HepG2 (cell line): ENCODE results near the gene MICOS13. TPM values are rescaled to one million over a fixed set of nuclear protein-coding genes. Genes with fewer than 3 reads are reported as not detected.

ENCODE experiments used
- ATAC-seq: fragments of 200-7000 bp; cut with Tn5 transposase; 3 replicates; pipeline ENCODE4 v1.9.1; 2020; ENCODE audit warnings: mild to moderate bottlenecking, moderate library complexity
- BruUV-seq: library from RNA; stranded (reverse); fragments of 400-500 nt; replicated peaks from 2 replicates; lab custom pipeline; 2021; lab: Mats Ljungman, UMichigan
- CTCF ChIA-PET: fragments of 300-600 bp; formaldehyde crosslinking; extraction: SDS; loops from one replicate; lab custom pipeline; 2021; ENCODE audit warnings: low total read pairs, inconsistent platforms, low intra/inter-chr PET ratio; lab: Yijun Ruan, JAX
- POLR2A ChIA-PET: fragments of 350-600 bp; sonication (Branson Sonifier 250); formaldehyde crosslinking; loops from one replicate; lab custom pipeline; 2020; ENCODE audit warnings: antibody characterized with exemption, inconsistent platforms; lab: Yijun Ruan, JAX
- DNase-seq: peaks from one replicate; pipeline ENCODE4 v3.0.0-alpha.2; 2015; ENCODE audit warnings: low spot score
- FAIRE-seq: peaks from 3 replicates; lab custom pipeline; 2011; peaks lifted over from hg19 to GRCh38; lab: Jason Lieb, UNC
- H2AFZ ChIP-seq: one replicate; pipeline ENCODE4 v1.6.1; 2011; ENCODE audit warnings: low read length, inconsistent platforms
- H3K27ac ChIP-seq: fragments of 300-600 bp; 3 replicates; pipeline ENCODE4 v1.8.0; 2011; ENCODE audit warnings: mixed run types, mild to moderate bottlenecking, mixed read lengths, low read length, inconsistent platforms; ENCODE audit not compliant: insufficient read depth; ENCODE audit errors: extremely low read length
- H3K27me3 ChIP-seq, 2 experiments: fragments of 200-600 bp in 1 of 2; 2 replicates in 1 of 2; 3 replicates in 1 of 2; pipeline versions ENCODE4 v1.6.0 to v1.8.0; 2011; ENCODE audit warnings: low read length in 2 of 2, mild to moderate bottlenecking in 2 of 2, moderate library complexity in 2 of 2, inconsistent platforms in 1 of 2; ENCODE audit not compliant: insufficient read depth in 2 of 2, control insufficient read depth in 1 of 2
- H3K36me3 ChIP-seq, 2 experiments: fragments of 200-600 bp in 1 of 2; replicated peaks in 1 of 2; 2 replicates in 1 of 2; 3 replicates in 1 of 2; pipeline versions ENCODE4 v1.5.1 to v1.8.0; 2011; ENCODE audit warnings: low read length in 2 of 2, inconsistent platforms in 1 of 2; ENCODE audit not compliant: insufficient read depth in 2 of 2, control insufficient read depth in 1 of 2
- H3K4me1 ChIP-seq: 2 replicates; pipeline ENCODE4 v1.5.1; 2012; ENCODE audit warnings: low read length, inconsistent platforms; ENCODE audit not compliant: insufficient read depth
- H3K4me2 ChIP-seq: 2 replicates; pipeline ENCODE4 v1.6.0; 2011; ENCODE audit warnings: low read depth, low read length, inconsistent platforms
- H3K4me3 ChIP-seq, 3 experiments: fragments of 200-600 bp in 1 of 3; sonication (generic), shearing (Covaris generic) in 1 of 3; replicated peaks in 1 of 3; 2 replicates each; pipeline ENCODE4 v1.5.1; 2011 to 2016; ENCODE audit warnings: low read length in 3 of 3, inconsistent platforms in 2 of 3, low read depth in 2 of 3, mild to moderate bottlenecking in 2 of 3, control low read depth in 1 of 3, mixed read lengths in 1 of 3; ENCODE audit not compliant: insufficient read depth in 1 of 3
- H3K79me2 ChIP-seq: one replicate; pipeline ENCODE4 v1.6.1; 2011; ENCODE audit warnings: low read length, inconsistent platforms; ENCODE audit not compliant: insufficient read depth
- H3K9ac ChIP-seq: 2 replicates; pipeline ENCODE4 v1.6.0; 2011; ENCODE audit warnings: mild to moderate bottlenecking, low read depth, low read length, inconsistent platforms; ENCODE audit not compliant: insufficient read depth
- H3K9me3 ChIP-seq: 2 replicates; pipeline ENCODE4 v1.5.1; 2012; ENCODE audit warnings: mild to moderate bottlenecking, low read length
- H4K20me1 ChIP-seq: 2 replicates; pipeline ENCODE4 v1.6.0; 2011; ENCODE audit warnings: inconsistent platforms, mild to moderate bottlenecking, low read length, moderate library complexity; ENCODE audit not compliant: insufficient read depth
- CHD2 ChIP-seq: IDR thresholded peaks from 2 replicates; pipeline ENCODE4 v1.6.1; 2011; ENCODE audit warnings: low read depth, low read length, improper control_type of control experiment
- CREM ChIP-seq, 2 experiments: sonication (generic) in 1 of 2; formaldehyde crosslinking in 1 of 2; IDR thresholded peaks; 2 replicates each; pipeline versions ENCODE4 v1.4.0 to v1.6.1; 2016 to 2020; ENCODE audit warnings: antibody characterized with exemption in 1 of 2, mild to moderate bottlenecking in 1 of 2, missing genetic modification reagents in 1 of 2
- EED ChIP-seq: sonication (generic); formaldehyde crosslinking; IDR thresholded peaks from 2 replicates; pipeline ENCODE4 v1.5.0; 2020; ENCODE audit warnings: mild to moderate bottlenecking, missing genetic modification reagents
- FOSL2 ChIP-seq: sonication (generic); formaldehyde crosslinking; IDR thresholded peaks from 2 replicates; pipeline ENCODE4 v1.4.0; 2020; ENCODE audit warnings: missing genetic modification reagents
- ISL2 ChIP-seq: sonication (generic); formaldehyde crosslinking; IDR thresholded peaks from 2 replicates; pipeline ENCODE4 v1.5.0; 2020; ENCODE audit warnings: missing genetic modification reagents
- KDM1A ChIP-seq: IDR thresholded peaks from 2 replicates; pipeline ENCODE4 v1.6.1; 2016; ENCODE audit warnings: missing compliant biosample characterization
- KDM6A ChIP-seq: IDR thresholded peaks from 2 replicates; pipeline ENCODE4 v1.6.1; 2016; ENCODE audit warnings: low read depth
- NCOA5 ChIP-seq: sonication (generic); formaldehyde crosslinking; IDR thresholded peaks from 2 replicates; pipeline ENCODE4 v1.4.0; 2020; ENCODE audit warnings: missing genetic modification reagents
- TCF12 ChIP-seq, 2 experiments: fragments of 450-650 bp in 1 of 2; sonication (generic) in 1 of 2; formaldehyde crosslinking in 1 of 2; IDR thresholded peaks; 2 replicates each; pipeline versions ENCODE4 v1.6.1 to v1.8.0; 2017 to 2022; ENCODE audit warnings: antibody characterized with exemption in 1 of 2, mild to moderate bottlenecking in 1 of 2, missing genetic modification reagents in 1 of 2, moderate library complexity in 1 of 2
- TCF7L2 ChIP-seq: IDR thresholded peaks from 2 replicates; pipeline ENCODE4 v1.6.1; 2011; ENCODE audit warnings: mild to moderate bottlenecking, low read depth, low read length, moderate library complexity
- TMF1 ChIP-seq: sonication (generic); formaldehyde crosslinking; IDR thresholded peaks from 2 replicates; pipeline ENCODE4 v1.8.1; 2022; ENCODE audit warnings: low read depth, missing genetic modification reagents
- ZMAT3 ChIP-seq: sonication (generic); formaldehyde crosslinking; conservative IDR thresholded peaks from 2 replicates; pipeline ENCODE4 v1.7.0; 2021; ENCODE audit warnings: missing genetic modification reagents
- ZMYM3 ChIP-seq: sonication (generic); formaldehyde crosslinking; IDR thresholded peaks from 2 replicates; pipeline ENCODE4 v1.5.1; 2020; ENCODE audit warnings: mild to moderate bottlenecking, missing genetic modification reagents
- ZNF431 ChIP-seq: sonication (generic); formaldehyde crosslinking; IDR thresholded peaks from 2 replicates; pipeline ENCODE4 v1.9.0; 2022; ENCODE audit warnings: missing genetic modification reagents, low read depth, mild to moderate bottlenecking, borderline replicate concordance
- ZNF607 ChIP-seq: sonication (generic); formaldehyde crosslinking; IDR thresholded peaks from 2 replicates; pipeline ENCODE4 v1.5.1; 2020; ENCODE audit warnings: missing genetic modification reagents, mild to moderate bottlenecking, borderline replicate concordance
- ZNF768 ChIP-seq: sonication (generic); formaldehyde crosslinking; IDR thresholded peaks from 2 replicates; pipeline ENCODE4 v1.4.0; 2020; ENCODE audit warnings: missing genetic modification reagents
- WGBS: methylation state at CpG from one replicate; pipeline ENCODE4 v1.1.6; 2017; ENCODE audit warnings: low lambda C conversion rate; 5-methylcytosine and 5-hydroxymethylcytosine counted together
- in situ Hi-C: cut with HindIII; loops from 2 replicates; pipeline ENCODE4 v1.10.0; 2017; ENCODE audit warnings: low pct_unique_long_range_greater_than_20kb; ENCODE audit not compliant: extremely low pct_ligation_motif_present
- intact Hi-C: fragments of 100-400 bp; cut with micrococcal nuclease; formaldehyde crosslinking; loops from one replicate; pipeline ENCODE4 v1.10.0; 2022; ENCODE audit not compliant: unreplicated experiment
- polyA plus RNA-seq, 8 experiments: library from polyadenylated mRNA; depleted of rRNA in 3 of 8; stranded (reverse) in 7 of 8; unstranded in 1 of 8; fragments of >200 nt; fragmentation: Illumina TruSeq in 4 of 8; extraction: Trizol in 4 of 8; gene quantifications; 2 replicates each; pipeline versions ENCODE4 v1.2.1 to v1.2.3, GENCODE V29; 2011 to 2016; ENCODE audit warnings: low read depth in 4 of 8, missing spikeins in 1 of 8, mixed read lengths in 1 of 8; ENCODE audit not compliant: insufficient read depth in 1 of 8
- total RNA-seq, 5 experiments: library from RNA; depleted of rRNA; stranded (reverse); fragments of >200 nt; fragmentation: Illumina TruSeq; extraction: Trizol; gene quantifications; 2 replicates each; pipeline ENCODE4 v1.2.3, GENCODE V29; 2016; ENCODE audit warnings: low read depth in 1 of 5
- TF ChIP-seq, protein P1 (sequence below): sonication (generic); formaldehyde crosslinking; IDR thresholded peaks from 2 replicates; pipeline ENCODE4 v1.5.1; 2020; ENCODE audit warnings: missing genetic modification reagents, mild to moderate bottlenecking, borderline replicate concordance
- TF ChIP-seq, protein P2 (sequence below): sonication (generic); formaldehyde crosslinking; IDR thresholded peaks from 2 replicates; pipeline ENCODE4 v1.4.0; 2020; ENCODE audit warnings: missing genetic modification reagents
- TF ChIP-seq, protein P3 (sequence below): sonication (generic); formaldehyde crosslinking; IDR thresholded peaks from 2 replicates; pipeline ENCODE4 v1.4.0; 2020; ENCODE audit warnings: missing genetic modification reagents, borderline replicate concordance

Gene MICOS13
- total and polyA plus RNA-seq, 2 of the 13 experiments (the other 11 are each of a cell fraction or from before 2014, with no cell fraction given), result 28.8 to 35.4 TPM

DNA sequence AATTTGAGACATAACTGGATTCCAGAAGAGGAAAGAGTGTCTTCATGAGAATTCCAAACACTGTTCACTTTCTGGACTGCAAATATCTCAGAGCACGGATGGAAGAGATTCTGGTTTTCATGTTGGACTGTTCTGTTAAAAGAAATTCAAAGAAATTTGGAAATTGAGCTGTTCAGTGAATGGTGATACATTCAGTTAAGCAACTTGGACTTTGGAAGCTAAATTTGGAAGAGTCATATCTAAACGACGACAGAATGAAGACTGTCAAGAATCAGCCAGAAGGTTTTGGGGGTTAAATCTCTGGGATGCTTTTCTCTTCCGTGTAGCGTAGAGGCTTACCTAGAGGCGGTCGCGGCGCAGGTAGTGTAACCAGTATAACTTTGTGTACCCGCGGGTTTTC lies 31.9 kb downstream of the MICOS13 start (continued):
- TF ChIP-seq, protein P1, sequence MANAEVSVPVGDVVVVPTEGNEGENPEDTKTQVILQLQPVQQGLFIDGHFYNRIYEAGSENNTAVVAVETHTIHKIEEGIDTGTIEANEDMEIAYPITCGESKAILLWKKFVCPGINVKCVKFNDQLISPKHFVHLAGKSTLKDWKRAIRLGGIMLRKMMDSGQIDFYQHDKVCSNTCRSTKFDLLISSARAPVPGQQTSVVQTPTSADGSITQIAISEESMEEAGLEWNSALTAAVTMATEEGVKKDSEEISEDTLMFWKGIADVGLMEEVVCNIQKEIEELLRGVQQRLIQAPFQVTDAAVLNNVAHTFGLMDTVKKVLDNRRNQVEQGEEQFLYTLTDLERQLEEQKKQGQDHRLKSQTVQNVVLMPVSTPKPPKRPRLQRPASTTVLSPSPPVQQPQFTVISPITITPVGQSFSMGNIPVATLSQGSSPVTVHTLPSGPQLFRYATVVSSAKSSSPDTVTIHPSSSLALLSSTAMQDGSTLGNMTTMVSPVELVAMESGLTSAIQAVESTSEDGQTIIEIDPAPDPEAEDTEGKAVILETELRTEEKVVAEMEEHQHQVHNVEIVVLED (CRISPR knock-in tag), result no peak
- TF ChIP-seq, protein P2, sequence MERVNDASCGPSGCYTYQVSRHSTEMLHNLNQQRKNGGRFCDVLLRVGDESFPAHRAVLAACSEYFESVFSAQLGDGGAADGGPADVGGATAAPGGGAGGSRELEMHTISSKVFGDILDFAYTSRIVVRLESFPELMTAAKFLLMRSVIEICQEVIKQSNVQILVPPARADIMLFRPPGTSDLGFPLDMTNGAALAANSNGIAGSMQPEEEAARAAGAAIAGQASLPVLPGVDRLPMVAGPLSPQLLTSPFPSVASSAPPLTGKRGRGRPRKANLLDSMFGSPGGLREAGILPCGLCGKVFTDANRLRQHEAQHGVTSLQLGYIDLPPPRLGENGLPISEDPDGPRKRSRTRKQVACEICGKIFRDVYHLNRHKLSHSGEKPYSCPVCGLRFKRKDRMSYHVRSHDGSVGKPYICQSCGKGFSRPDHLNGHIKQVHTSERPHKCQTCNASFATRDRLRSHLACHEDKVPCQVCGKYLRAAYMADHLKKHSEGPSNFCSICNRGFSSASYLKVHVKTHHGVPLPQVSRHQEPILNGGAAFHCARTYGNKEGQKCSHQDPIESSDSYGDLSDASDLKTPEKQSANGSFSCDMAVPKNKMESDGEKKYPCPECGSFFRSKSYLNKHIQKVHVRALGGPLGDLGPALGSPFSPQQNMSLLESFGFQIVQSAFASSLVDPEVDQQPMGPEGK (CRISPR knock-in tag), result no peak

DNA sequence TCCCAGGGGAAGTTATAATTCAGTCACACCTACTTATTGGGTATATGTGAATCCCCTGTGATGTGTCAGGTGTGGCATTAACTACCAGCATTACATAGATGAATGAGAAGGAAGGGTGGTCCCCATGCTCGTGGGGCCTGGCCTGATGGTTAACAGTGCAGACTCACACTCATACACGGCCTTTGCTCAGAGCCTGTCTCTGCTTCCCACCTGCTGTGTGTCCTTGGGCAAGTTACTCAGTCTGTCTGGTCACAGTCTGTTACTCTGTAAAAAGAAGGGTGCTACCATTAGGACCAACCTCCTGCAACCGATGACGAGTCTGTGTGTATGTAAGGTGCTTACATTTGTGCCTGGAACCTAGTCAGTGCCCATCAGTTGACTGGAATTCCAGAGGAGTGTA lies 33.6 kb downstream of the MICOS13 start:
- Histone ChIP-seq H3K36me3 (peaks cover 47 to 89% of the 10 kb centered on the region in 2 experiments), H3K79me2 (peaks cover 43% of the 10 kb centered on the region), H3K27me3 (no peaks in the 10 kb centered on the region), H3K9me3 (no peaks in the 10 kb centered on the region), H4K20me1 (peaks cover 29% of the 10 kb centered on the region), H3K4me3 (no peak overlapping the region), H3K27ac (no peak overlapping the region), H3K4me2 (no peak overlapping the region), H3K4me1 (peaks cover 11% of the 10 kb centered on the region), H2AFZ (no peak overlapping the region), H3K9ac (no peak overlapping the region)
- POLR2A ChIA-PET, result no interaction called here
- no peak for DNase-seq
- intact Hi-C loops, result no loop called here
- no peak for TF ChIP-seq FOSL2 (CRISPR knock-in tag)
- no peak for TF ChIP-seq NCOA5 (CRISPR knock-in tag)
- TF ChIP-seq, protein P3, sequence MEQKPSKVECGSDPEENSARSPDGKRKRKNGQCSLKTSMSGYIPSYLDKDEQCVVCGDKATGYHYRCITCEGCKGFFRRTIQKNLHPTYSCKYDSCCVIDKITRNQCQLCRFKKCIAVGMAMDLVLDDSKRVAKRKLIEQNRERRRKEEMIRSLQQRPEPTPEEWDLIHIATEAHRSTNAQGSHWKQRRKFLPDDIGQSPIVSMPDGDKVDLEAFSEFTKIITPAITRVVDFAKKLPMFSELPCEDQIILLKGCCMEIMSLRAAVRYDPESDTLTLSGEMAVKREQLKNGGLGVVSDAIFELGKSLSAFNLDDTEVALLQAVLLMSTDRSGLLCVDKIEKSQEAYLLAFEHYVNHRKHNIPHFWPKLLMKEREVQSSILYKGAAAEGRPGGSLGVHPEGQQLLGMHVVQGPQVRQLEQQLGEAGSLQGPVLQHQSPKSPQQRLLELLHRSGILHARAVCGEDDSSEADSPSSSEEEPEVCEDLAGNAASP, result no peak
- TF ChIP-seq KDM1A, result no peak
- TF ChIP-seq TMF1, result no peak
- TF ChIP-seq CHD2, result no peak
- TF ChIP-seq ZNF607 (CRISPR knock-in tag), result no peak
- no peak for TF ChIP-seq TCF7L2
- TF ChIP-seq CREM (IDR thresholded peaks at IDR 0.05), result no peak
- TF ChIP-seq CREM (CRISPR knock-in tag; IDR thresholded peaks at IDR 0.05), result no peak
- TF ChIP-seq ZNF431, result no peak
- TF ChIP-seq KDM6A, result no peak
- no peak for TF ChIP-seq ISL2
- TF ChIP-seq ZMAT3 (CRISPR knock-in tag), result no peak
- TF ChIP-seq TCF12 (IDR thresholded peaks at IDR 0.05), result no peak
- TF ChIP-seq TCF12 (CRISPR knock-in tag; IDR thresholded peaks at IDR 0.05), result no peak
- peak; percentile 87 for TF ChIP-seq ZNF768 (CRISPR knock-in tag)
- TF ChIP-seq EED, result no peak
- TF ChIP-seq ZMYM3, result 0 out of 2 replicates have a peak, but pooled peaks have one; percentile 35
- BruUV-seq, result no TSS peak
- FAIRE-seq, result no peak
- in situ Hi-C loops, result no loop called here
- no peak for ATAC-seq
- 87% methylated on average over 4 of the region's 4 CpGs for WGBS
- CTCF ChIA-PET, result no interaction called here
